ENCODE results near the gene SORCS2. TPM values are rescaled to one million over a fixed set of nuclear protein-coding genes. Genes with fewer than 3 reads are reported as not detected.

The SORCS2 gene
- total RNA-seq, 2 donors from 2014 or later, result 0.54 to 0.74 TPM

GRCh38 chr4:7499661-7500060 is 307.3 kb downstream of the SORCS2 start:
- Histone ChIP-seq H3K9ac (ENCODE audit: low read depth in 2 of 2, low read length in 2 of 2) (no peak overlapping the region), H3K36me3 (no peaks in the 10 kb centered on the region), H3K4me1 (no peaks in the 10 kb centered on the region), H3K27me3 (no peaks in the 10 kb centered on the region), H3K4me3 (no peak overlapping the region), H3K9me3 (no peaks in the 10 kb centered on the region), H3K27ac (no peak overlapping the region)
- DNase-seq, result no peak
- no peak for TF ChIP-seq CTCF (IDR thresholded peaks at IDR 0.05)
- intact Hi-C loops (cut with DNase I), result no loop called here

GRCh38 chr4:7500404-7500803 is 308.1 kb downstream of the SORCS2 start:
- no peak for DNase-seq
- Histone ChIP-seq H3K27me3 (no peaks in the 10 kb centered on the region), H3K4me1 (no peaks in the 10 kb centered on the region), H3K9ac (ENCODE audit: low read depth in 2 of 2, low read length in 2 of 2) (no peak overlapping the region), H3K9me3 (no peaks in the 10 kb centered on the region), H3K27ac (no peak overlapping the region), H3K4me3 (no peak overlapping the region), H3K36me3 (no peaks in the 10 kb centered on the region)
- intact Hi-C loops (cut with DNase I), result no loop called here
- no peak for TF ChIP-seq CTCF (IDR thresholded peaks at IDR 0.05)

DNA sequence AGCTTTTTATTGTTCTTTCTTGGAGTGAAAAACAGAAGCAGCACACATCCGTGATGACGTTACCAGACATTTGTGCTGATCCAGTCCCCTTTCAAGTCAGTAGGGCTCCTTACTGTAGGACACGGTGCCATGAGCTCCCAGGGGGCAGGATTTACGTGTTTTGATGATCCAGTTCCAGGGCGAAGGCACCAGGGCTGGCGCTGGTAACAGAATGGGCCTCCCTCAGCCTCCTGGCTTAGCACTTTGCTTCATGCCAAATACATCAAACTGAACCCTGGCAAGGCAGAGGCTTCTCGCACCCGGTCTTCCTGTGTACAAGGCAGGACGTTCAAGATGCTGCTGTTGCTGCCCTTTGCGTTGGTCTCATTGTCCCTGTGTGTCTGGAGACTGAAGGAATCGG is 309.0 kb downstream of the SORCS2 start:
- H3K36me3 ChIP-seq, result no peaks in the 10 kb centered on the region
- no peaks in the 10 kb centered on the region for H3K9me3 ChIP-seq
- no peak overlapping the region for H3K4me3 ChIP-seq
- no peak for DNase-seq
- H3K27ac ChIP-seq, result no peak overlapping the region
- H3K4me1 ChIP-seq, result no peaks in the 10 kb centered on the region
- H3K9ac ChIP-seq (ENCODE audit: low read depth in 2 of 2, low read length in 2 of 2), result no peak overlapping the region
- TF ChIP-seq CTCF (IDR thresholded peaks at IDR 0.05), result no peak
- no peaks in the 10 kb centered on the region for H3K27me3 ChIP-seq
- intact Hi-C loops (cut with DNase I), result no loop called here

DNA sequence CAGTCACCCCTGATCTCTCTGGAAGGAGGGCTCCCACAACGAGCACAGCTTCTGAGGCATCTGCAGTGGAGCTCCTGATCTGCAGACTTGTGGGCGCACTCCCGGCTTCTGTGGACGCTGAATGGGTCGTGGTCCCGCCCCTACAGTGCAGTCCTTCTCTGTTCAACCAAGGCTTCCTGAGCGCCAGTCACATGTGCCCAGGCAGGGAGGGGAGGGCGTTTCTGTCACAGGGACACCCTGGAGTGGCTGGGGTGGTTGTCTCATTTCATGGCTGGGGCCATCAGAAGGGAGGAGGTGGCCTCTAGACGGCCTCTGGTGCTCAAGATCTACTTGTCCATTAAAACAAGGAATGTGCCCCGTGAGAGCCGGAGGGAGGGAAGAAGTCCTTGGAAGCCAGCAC is 309.5 kb downstream of the SORCS2 start:
- Histone ChIP-seq H3K27ac (no peak overlapping the region), H3K36me3 (no peaks in the 10 kb centered on the region), H3K4me1 (no peaks in the 10 kb centered on the region), H3K4me3 (no peak overlapping the region), H3K27me3 (no peaks in the 10 kb centered on the region), H3K9me3 (no peaks in the 10 kb centered on the region), H3K9ac (ENCODE audit: low read depth in 2 of 2, low read length in 2 of 2) (no peak overlapping the region)
- TF ChIP-seq CTCF (IDR thresholded peaks at IDR 0.05), result no peak
- no peak for DNase-seq
- intact Hi-C loops (cut with DNase I), result no loop called here

GRCh38 chr4:7503559-7504249 is 311.4 kb downstream of the SORCS2 start:
- Histone ChIP-seq H3K4me1 (no peaks in the 10 kb centered on the region), H3K4me3 (no peak overlapping the region), H3K9me3 (no peaks in the 10 kb centered on the region), H3K27me3 (no peaks in the 10 kb centered on the region), H3K36me3 (no peaks in the 10 kb centered on the region), H3K9ac (ENCODE audit: low read depth in 2 of 2, low read length in 2 of 2) (no peak overlapping the region), H3K27ac (no peak overlapping the region)
- intact Hi-C loops (cut with DNase I), result no loop called here
- no peak for TF ChIP-seq CTCF (IDR thresholded peaks at IDR 0.05)
- DNase-seq, result no peak
